Stimulated activated naive B cell treated with anti-CD40 and anti-IgM and Interleukin-4, amounts not matched to agents 10 μg/mL and 1 μg/mL and 100 μg/mL, for 72 hours (primary cell): ENCODE results near the gene MPZL1.

ENCODE experiments used
- ATAC-seq, 2 donors: fragments of 150-1000 bp; cut with Tn5 transposase; replicated peaks; 2 replicates each; pipeline ENCODE4 v1.10.0; 2021; ENCODE audit warnings: moderate library complexity in 1 of 2
- DNase-seq: peaks from one replicate; pipeline ENCODE4 v3.0.0; 2021
- H3K27ac Mint-ChIP-seq: one replicate; pipeline ENCODE4 v1.8.0; 2022; ENCODE audit warnings: mild to moderate bottlenecking, mixed read lengths
- H3K27me3 Mint-ChIP-seq, 2 donors: one replicate each; pipeline ENCODE4 v1.8.0; 2022; ENCODE audit warnings: mixed read lengths in 2 of 2
- H3K36me3 Mint-ChIP-seq, 2 donors: one replicate each; pipeline ENCODE4 v1.8.0; 2022; ENCODE audit warnings: mixed read lengths in 2 of 2, mild to moderate bottlenecking in 1 of 2
- H3K4me1 Mint-ChIP-seq, 2 donors: one replicate each; pipeline ENCODE4 v1.8.0; 2022; ENCODE audit warnings: mixed read lengths in 2 of 2, mild to moderate bottlenecking in 1 of 2
- H3K4me3 Mint-ChIP-seq, 2 donors: one replicate each; pipeline ENCODE4 v1.8.0; 2022; ENCODE audit warnings: mild to moderate bottlenecking in 2 of 2, mixed read lengths in 2 of 2, moderate library complexity in 1 of 2
- H3K9me3 Mint-ChIP-seq, 2 donors: one replicate each; pipeline ENCODE4 v1.8.0; 2022; ENCODE audit warnings: mixed read lengths in 2 of 2, mild to moderate bottlenecking in 1 of 2

MPZL1 gene

GRCh38 chr1:167776151-167776550 is 54.4 kb downstream of the MPZL1 start:
- Mint-ChIP-seq H3K4me3 (no peak overlapping the region), H3K27ac (no peak overlapping the region), H3K36me3 (peaks cover 43 to 63% of the 10 kb centered on the region in 2 donors), H3K27me3 (no peaks in the 10 kb centered on the region), H3K4me1 (peaks cover 0 to 3% of the 10 kb centered on the region in 2 donors), H3K9me3 (peaks cover 2 to 10% of the 10 kb centered on the region in 2 donors)
- no peak for DNase-seq
- ATAC-seq: no peak

DNA sequence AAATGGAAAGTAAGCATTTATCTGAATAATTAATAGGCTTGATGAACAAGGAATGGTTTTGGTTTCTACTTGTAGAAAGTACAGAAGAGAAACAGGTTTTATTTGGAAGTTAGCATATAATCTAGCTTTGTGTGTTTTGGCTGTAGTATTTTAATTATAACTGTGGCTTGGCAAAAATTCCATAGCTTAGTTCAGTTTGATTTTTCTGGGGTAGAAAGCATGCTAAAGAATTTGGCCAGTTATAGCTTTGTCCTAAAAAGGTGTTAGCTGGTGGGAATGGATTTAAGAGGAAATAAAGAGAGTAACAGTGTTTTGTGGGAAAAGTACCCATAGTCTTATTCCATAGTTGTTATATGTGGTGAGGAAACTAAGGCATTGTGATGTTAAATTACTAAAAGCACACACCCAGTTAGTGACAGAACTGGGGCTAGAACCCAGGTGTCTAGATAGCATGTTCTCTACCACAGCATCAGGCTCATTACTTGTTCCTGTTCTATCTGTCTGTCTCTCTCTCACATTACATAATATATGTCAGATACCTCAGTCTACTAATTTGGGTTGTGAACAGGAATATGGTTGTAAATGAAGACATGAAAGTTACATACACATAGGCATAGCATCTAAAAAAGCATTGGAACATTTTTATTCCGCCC is 55.0 kb downstream of the MPZL1 start:
- no peak overlapping the region for H3K27ac Mint-ChIP-seq
- ATAC-seq (no peak), DNase-seq (no peak)
- H3K27me3 Mint-ChIP-seq: no peaks in the 10 kb centered on the region
- peaks cover 2 to 10% of the 10 kb centered on the region in 2 donors for H3K9me3 Mint-ChIP-seq
- peaks cover 37 to 59% of the 10 kb centered on the region in 2 donors for H3K36me3 Mint-ChIP-seq
- no peak overlapping the region for H3K4me3 Mint-ChIP-seq
- peaks cover 0 to 3% of the 10 kb centered on the region in 2 donors for H3K4me1 Mint-ChIP-seq

DNA sequence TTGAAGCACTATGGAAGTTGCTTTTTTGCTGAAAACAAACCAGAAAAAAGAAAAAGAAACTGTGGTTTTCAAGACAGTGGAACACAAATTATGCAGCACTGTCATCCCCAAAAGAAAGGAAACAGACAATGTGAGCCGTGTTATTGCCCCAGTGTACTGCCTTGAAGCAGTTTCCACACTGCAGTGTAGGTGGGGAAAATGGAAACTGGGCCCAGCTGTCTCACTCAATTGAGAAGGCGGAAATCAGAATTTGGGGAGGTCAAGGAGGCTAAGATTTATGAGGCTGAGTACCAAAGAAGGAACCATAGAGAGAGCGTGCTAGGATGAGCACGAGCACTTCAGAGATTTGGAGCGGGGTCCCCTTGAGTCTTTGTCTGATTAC is 55.5 kb downstream of the MPZL1 start:
- no peaks in the 10 kb centered on the region for H3K27me3 Mint-ChIP-seq
- H3K4me3 Mint-ChIP-seq: no peak overlapping the region
- no peak for DNase-seq
- peaks cover 38 to 54% of the 10 kb centered on the region in 2 donors for H3K36me3 Mint-ChIP-seq
- H3K9me3 Mint-ChIP-seq: peaks cover 2 to 10% of the 10 kb centered on the region in 2 donors
- no peak for ATAC-seq
- H3K4me1 Mint-ChIP-seq: peaks cover 0 to 3% of the 10 kb centered on the region in 2 donors
- H3K27ac Mint-ChIP-seq: peak overlapping the region; percentile 6

DNA sequence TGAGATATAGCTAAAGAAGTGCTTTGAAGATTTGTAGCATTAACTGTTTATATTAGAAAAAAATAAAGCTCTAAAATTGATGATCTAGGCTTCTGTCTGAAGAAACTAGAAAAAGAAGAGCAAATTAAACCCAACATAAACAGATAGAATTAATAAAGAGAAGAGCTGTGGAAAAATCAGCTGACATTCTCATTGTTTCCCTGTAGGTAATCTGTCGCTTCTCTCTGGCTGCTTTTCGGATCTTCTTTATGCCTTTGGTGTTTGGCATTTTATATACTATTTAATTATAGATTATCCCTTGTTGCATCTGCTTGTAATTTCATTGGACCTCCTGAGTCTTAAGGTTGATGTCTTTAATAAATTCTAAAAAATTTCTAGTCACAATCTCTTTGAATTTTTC is 59.8 kb downstream of the MPZL1 start:
- DNase-seq (no peak), ATAC-seq (no peak)
- H3K27ac Mint-ChIP-seq: no peak overlapping the region
- no peaks in the 10 kb centered on the region for H3K4me1 Mint-ChIP-seq
- peaks cover 30 to 47% of the 10 kb centered on the region in 2 donors for H3K36me3 Mint-ChIP-seq
- H3K9me3 Mint-ChIP-seq: peaks cover 2 to 10% of the 10 kb centered on the region in 2 donors
- no peak overlapping the region for H3K4me3 Mint-ChIP-seq
- H3K27me3 Mint-ChIP-seq: no peaks in the 10 kb centered on the region

DNA sequence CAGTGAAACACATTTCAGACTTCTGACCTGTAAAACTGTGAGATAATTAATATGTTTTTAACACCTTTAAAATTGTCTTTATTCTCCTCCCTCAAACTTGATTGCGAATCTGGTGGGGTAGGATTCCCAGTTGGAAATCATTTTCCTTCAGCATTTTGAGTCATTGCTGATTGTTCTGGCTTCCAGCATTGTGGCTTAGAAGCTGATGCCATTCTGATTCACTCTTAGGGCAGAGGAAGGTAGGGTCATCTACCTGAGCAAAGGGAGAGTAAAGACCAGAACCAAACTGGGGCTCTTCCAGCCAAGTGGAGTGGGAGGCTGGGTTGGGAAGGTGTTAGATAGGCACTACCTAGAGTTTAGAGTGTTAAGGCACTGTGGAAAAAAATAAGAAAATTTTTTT is 61.2 kb downstream of the MPZL1 start:
- no peaks in the 10 kb centered on the region for H3K27me3 Mint-ChIP-seq
- no peak overlapping the region for H3K4me3 Mint-ChIP-seq
- no peak for ATAC-seq
- peaks cover 23 to 43% of the 10 kb centered on the region in 2 donors for H3K36me3 Mint-ChIP-seq
- H3K4me1 Mint-ChIP-seq: no peaks in the 10 kb centered on the region
- H3K9me3 Mint-ChIP-seq: peaks cover 2 to 10% of the 10 kb centered on the region in 2 donors
- no peak for DNase-seq
- no peak overlapping the region for H3K27ac Mint-ChIP-seq

- H3K4me3 Mint-ChIP-seq: no peak overlapping the region
- peaks cover 12 to 36% of the 10 kb centered on the region in 2 donors for H3K36me3 Mint-ChIP-seq
- peaks cover 2 to 4% of the 10 kb centered on the region in 2 donors for H3K9me3 Mint-ChIP-seq
- H3K27ac Mint-ChIP-seq: no peak overlapping the region
- ATAC-seq (no peak), DNase-seq (no peak)
- no peaks in the 10 kb centered on the region for H3K27me3 Mint-ChIP-seq
- H3K4me1 Mint-ChIP-seq: no peaks in the 10 kb centered on the region
Measured at GRCh38 chr1:167784876-167785550, 63.2 kb downstream of the MPZL1 start.

DNA sequence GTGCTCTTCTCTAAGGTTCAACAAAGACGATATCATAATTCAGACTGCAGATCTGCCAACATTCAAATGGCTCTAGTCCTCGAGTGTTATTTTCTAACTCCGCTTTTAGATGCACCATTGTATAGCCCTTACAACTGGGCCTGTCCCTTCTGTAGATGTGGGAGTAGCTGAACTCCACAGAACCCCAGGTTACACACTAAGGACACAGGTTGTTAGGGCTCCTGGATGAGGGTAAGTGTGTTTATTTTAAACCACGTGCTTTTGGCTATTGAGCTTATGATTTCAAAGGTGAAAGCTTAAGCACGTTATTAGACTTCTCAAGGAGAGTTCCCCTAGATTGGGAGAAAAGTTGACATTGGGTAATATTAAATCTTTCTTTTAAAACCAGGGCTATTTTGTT is 64.7 kb downstream of the MPZL1 start:
- DNase-seq: no peak
- Mint-ChIP-seq H3K36me3 (peaks cover 18 to 33% of the 10 kb centered on the region in 2 donors), H3K4me1 (peaks cover 0 to 8% of the 10 kb centered on the region in 2 donors), H3K9me3 (no peaks in the 10 kb centered on the region), H3K4me3 (no peak overlapping the region), H3K27me3 (no peaks in the 10 kb centered on the region), H3K27ac (no peak overlapping the region)
- ATAC-seq: no peak

GRCh38 chr1:167789501-167789900 is 67.7 kb downstream of the MPZL1 start:
- peaks cover 18 to 35% of the 10 kb centered on the region in 2 donors for H3K36me3 Mint-ChIP-seq
- peaks cover 0 to 8% of the 10 kb centered on the region in 2 donors for H3K4me1 Mint-ChIP-seq
- no peaks in the 10 kb centered on the region for H3K9me3 Mint-ChIP-seq
- no peak for ATAC-seq
- no peaks in the 10 kb centered on the region for H3K27me3 Mint-ChIP-seq
- no peak overlapping the region for H3K27ac Mint-ChIP-seq
- no peak overlapping the region for H3K4me3 Mint-ChIP-seq
- no peak for DNase-seq

- Mint-ChIP-seq H3K27ac (no peak overlapping the region), H3K27me3 (no peaks in the 10 kb centered on the region), H3K4me1 (peaks cover 0 to 8% of the 10 kb centered on the region in 2 donors), H3K36me3 (peaks cover 18 to 33% of the 10 kb centered on the region in 2 donors), H3K4me3 (no peak overlapping the region), H3K9me3 (no peaks in the 10 kb centered on the region)
- no peak for DNase-seq
- no peak for ATAC-seq
Measured at GRCh38 chr1:167790117-167790516, 68.3 kb downstream of the MPZL1 start.

- Mint-ChIP-seq H3K27me3 (no peaks in the 10 kb centered on the region), H3K27ac (no peak overlapping the region), H3K4me1 (peaks cover 0 to 8% of the 10 kb centered on the region in 2 donors), H3K9me3 (no peaks in the 10 kb centered on the region), H3K36me3 (peaks cover 18 to 31% of the 10 kb centered on the region in 2 donors), H3K4me3 (no peak overlapping the region)
- no peak for ATAC-seq
- DNase-seq: no peak
Measured at GRCh38 chr1:167791281-167792187, 69.8 kb downstream of the MPZL1 start.

DNA sequence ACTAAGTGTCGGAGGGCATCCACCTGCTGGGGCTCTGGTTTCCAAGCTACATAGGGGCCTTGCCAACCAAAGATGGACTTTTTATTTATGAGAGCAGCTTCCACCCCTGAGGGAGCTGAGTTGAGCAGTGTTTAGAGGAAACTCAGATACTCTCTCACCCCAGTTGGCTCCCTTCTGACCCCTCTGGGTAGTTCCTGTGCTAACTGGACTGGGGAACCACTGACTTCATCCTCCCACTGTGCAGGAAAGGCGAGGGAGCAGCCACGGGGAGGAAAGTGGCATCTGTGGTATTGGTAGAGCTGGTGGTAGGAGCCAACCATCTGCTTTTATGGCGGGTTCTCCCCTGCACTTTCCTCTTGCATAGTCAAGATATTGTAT is 70.4 kb downstream of the MPZL1 start:
- Mint-ChIP-seq H3K4me3 (no peak overlapping the region), H3K9me3 (no peaks in the 10 kb centered on the region), H3K27me3 (no peaks in the 10 kb centered on the region), H3K36me3 (peaks cover 18 to 31% of the 10 kb centered on the region in 2 donors), H3K27ac (no peak overlapping the region), H3K4me1 (peaks cover 0 to 12% of the 10 kb centered on the region in 2 donors)
- DNase-seq: no peak
- ATAC-seq: no peak

DNA sequence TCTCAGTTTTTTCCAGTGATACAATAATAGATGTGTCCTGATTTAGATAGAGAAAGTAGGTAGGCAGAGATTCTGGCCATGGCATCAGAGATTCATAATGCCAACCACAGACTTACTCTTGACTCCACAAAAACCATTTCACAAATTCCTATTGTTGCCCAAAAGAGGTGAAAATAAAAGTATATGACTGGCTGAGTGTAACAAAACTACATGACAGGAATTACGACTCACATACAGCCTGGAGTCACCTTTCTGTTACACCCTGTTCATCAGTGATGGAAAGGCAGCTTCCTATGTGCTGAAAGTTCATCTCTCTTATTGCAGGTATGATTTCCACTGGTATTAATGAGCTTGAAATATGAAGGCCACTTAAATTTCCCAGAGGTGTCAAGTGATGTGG is 72.3 kb downstream of the MPZL1 start:
- peaks cover 17 to 18% of the 10 kb centered on the region in 2 donors for H3K36me3 Mint-ChIP-seq
- ATAC-seq (no peak), DNase-seq (no peak)
- H3K4me3 Mint-ChIP-seq: no peak overlapping the region
- H3K27me3 Mint-ChIP-seq: no peaks in the 10 kb centered on the region
- peaks cover 0 to 18% of the 10 kb centered on the region in 2 donors for H3K4me1 Mint-ChIP-seq
- H3K27ac Mint-ChIP-seq: no peak overlapping the region
- no peaks in the 10 kb centered on the region for H3K9me3 Mint-ChIP-seq

DNA sequence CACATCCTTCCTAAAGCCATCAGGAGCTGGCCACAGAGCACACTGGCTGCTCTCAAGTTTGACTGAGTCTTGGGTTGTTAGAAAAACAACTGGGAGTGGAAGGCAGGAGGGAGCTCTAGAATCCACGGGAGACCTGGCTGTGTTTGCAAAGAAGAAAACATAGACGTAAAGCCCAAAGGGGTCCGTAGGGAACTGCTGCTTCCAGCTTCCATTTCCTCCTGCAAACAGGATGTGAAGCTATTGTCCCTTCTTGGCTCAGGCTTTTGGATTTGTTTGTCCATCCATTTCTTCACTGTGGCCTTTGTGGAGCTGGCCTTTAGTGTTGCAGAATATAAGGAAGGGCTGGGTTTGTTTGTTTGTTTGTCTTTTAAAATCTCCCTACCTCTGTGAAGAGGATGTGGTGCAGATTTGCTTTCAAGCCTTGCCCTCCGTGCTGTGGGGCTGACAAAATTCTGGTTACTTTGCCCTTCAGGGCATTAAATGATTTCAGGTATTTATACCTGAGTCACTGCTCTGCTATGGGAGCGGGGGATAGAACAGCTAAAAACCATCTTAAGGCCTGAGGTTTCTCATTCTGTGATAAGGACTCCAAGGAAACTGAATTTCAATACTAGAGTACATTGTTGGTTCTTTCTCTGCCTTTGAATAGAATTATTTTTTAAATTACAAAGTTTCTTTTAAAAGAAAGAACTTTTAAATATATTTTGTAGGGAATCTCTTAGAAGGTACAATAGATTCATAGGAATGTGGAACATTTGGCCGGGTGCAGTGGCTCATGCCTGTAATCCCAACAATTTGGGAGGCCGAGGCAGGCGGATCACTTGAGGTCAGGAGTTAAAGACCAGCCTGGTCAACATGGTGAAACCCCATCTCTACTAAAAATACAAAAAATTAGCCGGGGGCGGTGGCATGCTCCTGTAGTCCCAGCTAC is 74.3 kb downstream of the MPZL1 start:
- Mint-ChIP-seq H3K9me3 (no peaks in the 10 kb centered on the region), H3K4me1 (peaks cover 0 to 15% of the 10 kb centered on the region in 2 donors), H3K27ac (no peak overlapping the region), H3K4me3 (no peak overlapping the region), H3K27me3 (no peaks in the 10 kb centered on the region), H3K36me3 (peaks cover 5 to 7% of the 10 kb centered on the region in 2 donors)
- DNase-seq: no peak
- ATAC-seq: no peak
